Activated CD8-positive, alpha-beta memory T cell treated with anti-CD3 and anti-CD28 coated beads, Interleukin-2, amount 50 U/mL, for 24 hours (primary cell): ENCODE measurements around the gene TK1.

ENCODE experiments used
- DNase-seq: peaks from one replicate; pipeline ENCODE4 v3.0.0-alpha.2; 2020; ENCODE audit errors: extremely low read depth

TK1 gene

GRCh38 chr17:78219396-78220150, 32.7 kb upstream of the TK1 start:
- no peak for DNase-seq

- DNase-seq, result no peak
Observed at GRCh38 chr17:78214706-78215061, 27.8 kb upstream of the TK1 start.

- peak; percentile 75 for DNase-seq
Observed at GRCh38 chr17:78214016-78214705, 27.3 kb upstream of the TK1 start, which contains the start of gene BIRC5. BIRC5 (plus strand) TSS chr17:78214253; CDS start chr17:78214317, 64 bp downstream.

GRCh38 chr17:78211032-78211431, 24.2 kb upstream of the TK1 start:
- DNase-seq, result no peak

- no peak for DNase-seq
Observed at GRCh38 chr17:78210111-78210510, 23.3 kb upstream of the TK1 start.

GRCh38 chr17:78208486-78208885, 21.6 kb upstream of the TK1 start:
- no peak for DNase-seq

- no peak for DNase-seq
Observed at GRCh38 chr17:78206298-78206697, 19.4 kb upstream of the TK1 start.

- no peak for DNase-seq
Observed at GRCh38 chr17:78205124-78205775, 18.4 kb upstream of the TK1 start.

- DNase-seq, result no peak
Observed at GRCh38 chr17:78204387-78205123, 17.7 kb upstream of the TK1 start.

GRCh38 chr17:78202666-78203065, 15.8 kb upstream of the TK1 start:
- no peak for DNase-seq

GRCh38 chr17:78200451-78200850, 13.6 kb upstream of the TK1 start:
- DNase-seq, result no peak

GRCh38 chr17:78197147-78197832, 10.4 kb upstream of the TK1 start:
- no peak for DNase-seq

- DNase-seq, result no peak
Observed at GRCh38 chr17:78196716-78197115, 9.9 kb upstream of the TK1 start.

GRCh38 chr17:78185981-78186691, 716 bp downstream of the TK1 start:
- no peak for DNase-seq

- no peak for DNase-seq
Observed at GRCh38 chr17:78184868-78185267, 2.0 kb downstream of the TK1 start.

- DNase-seq, result no peak
Observed at GRCh38 chr17:78184351-78184750, 2.5 kb downstream of the TK1 start.

GRCh38 chr17:78183916-78184315, 2.9 kb downstream of the TK1 start:
- DNase-seq, result no peak

- DNase-seq, result no peak
Observed at GRCh38 chr17:78182504-78182903, 4.3 kb downstream of the TK1 start.

- no peak for DNase-seq
Observed at GRCh38 chr17:78180508-78180907, 6.3 kb downstream of the TK1 start.

- DNase-seq, result no peak
Observed at GRCh38 chr17:78180083-78180482, 6.8 kb downstream of the TK1 start.

- DNase-seq, result no peak
Observed at GRCh38 chr17:78179372-78179771, 7.5 kb downstream of the TK1 start.
